GM13976 (cell line): ENCODE data around the gene OSBP2.

Experiments
- DNase-seq: peaks from one replicate; pipeline ENCODE4 v3.0.0; 2012; ENCODE audit warnings: low spot score
- in situ Hi-C: fragments of 300-500 bp; cut with MboI; formaldehyde crosslinking; loops from one replicate; pipeline ENCODE4 v1.12.0; 2022; ENCODE audit warnings: low sequenced_read_pairs, mixed read lengths, inconsistent platforms; ENCODE audit not compliant: unreplicated experiment
- TF ChIP-seq, protein P1 (sequence below): IDR thresholded peaks from 2 replicates; pipeline ENCODE4 v1.5.1; 2012; ENCODE audit warnings: borderline replicate concordance, mild to moderate bottlenecking; ENCODE audit not compliant: insufficient read depth; ENCODE audit errors: extremely low read depth, missing control alignments, control extremely low read depth

The OSBP2 gene

DNA sequence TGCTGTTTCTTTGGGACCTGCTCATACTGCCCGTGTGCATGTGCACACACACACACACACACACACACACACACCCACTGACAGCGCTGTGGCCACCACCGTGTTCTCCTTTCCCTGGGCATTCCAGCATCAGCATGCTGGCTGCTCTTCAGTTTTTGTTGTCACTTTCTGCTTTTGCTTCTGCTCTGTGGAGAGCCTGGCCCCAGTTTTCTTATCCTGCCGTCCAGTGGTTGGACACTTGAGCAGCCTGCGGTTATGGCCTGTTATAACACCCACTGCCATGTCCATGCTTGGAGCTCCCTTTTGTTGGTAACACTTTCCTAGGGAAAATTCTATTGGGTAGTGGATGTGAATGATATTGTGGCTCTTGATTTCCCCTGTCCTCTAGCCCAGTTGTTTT is 83.6 kb downstream of the OSBP2 start:
- in situ Hi-C loops: no loop called here

DNA sequence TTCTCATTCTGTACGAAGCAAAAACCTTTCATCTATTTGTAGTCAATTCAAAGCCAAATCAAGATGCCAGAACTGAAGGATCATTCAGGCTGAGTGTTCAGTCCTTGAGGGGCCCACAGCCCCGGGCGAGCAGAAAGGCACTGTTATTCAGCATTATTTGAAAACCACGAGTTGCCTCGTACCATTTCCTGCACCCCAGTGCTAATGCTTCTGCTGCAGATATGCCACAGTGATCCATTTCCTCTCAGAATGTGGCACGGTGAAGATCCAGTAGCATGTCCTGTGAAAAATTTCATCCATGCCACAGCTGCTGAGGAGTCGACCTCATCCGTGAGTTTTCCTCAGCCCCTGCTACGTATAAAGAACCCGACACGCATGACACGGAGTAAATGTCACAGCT is 85.4 kb downstream of the OSBP2 start:
- TF ChIP-seq, protein P1, sequence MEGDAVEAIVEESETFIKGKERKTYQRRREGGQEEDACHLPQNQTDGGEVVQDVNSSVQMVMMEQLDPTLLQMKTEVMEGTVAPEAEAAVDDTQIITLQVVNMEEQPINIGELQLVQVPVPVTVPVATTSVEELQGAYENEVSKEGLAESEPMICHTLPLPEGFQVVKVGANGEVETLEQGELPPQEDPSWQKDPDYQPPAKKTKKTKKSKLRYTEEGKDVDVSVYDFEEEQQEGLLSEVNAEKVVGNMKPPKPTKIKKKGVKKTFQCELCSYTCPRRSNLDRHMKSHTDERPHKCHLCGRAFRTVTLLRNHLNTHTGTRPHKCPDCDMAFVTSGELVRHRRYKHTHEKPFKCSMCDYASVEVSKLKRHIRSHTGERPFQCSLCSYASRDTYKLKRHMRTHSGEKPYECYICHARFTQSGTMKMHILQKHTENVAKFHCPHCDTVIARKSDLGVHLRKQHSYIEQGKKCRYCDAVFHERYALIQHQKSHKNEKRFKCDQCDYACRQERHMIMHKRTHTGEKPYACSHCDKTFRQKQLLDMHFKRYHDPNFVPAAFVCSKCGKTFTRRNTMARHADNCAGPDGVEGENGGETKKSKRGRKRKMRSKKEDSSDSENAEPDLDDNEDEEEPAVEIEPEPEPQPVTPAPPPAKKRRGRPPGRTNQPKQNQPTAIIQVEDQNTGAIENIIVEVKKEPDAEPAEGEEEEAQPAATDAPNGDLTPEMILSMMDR: no peak
- no peak for DNase-seq
- in situ Hi-C loops: no loop called here

More for the DNA sequence above, 83.6 kb downstream of the OSBP2 start:
- TF ChIP-seq, protein P1: no peak
- DNase-seq: no peak

DNA sequence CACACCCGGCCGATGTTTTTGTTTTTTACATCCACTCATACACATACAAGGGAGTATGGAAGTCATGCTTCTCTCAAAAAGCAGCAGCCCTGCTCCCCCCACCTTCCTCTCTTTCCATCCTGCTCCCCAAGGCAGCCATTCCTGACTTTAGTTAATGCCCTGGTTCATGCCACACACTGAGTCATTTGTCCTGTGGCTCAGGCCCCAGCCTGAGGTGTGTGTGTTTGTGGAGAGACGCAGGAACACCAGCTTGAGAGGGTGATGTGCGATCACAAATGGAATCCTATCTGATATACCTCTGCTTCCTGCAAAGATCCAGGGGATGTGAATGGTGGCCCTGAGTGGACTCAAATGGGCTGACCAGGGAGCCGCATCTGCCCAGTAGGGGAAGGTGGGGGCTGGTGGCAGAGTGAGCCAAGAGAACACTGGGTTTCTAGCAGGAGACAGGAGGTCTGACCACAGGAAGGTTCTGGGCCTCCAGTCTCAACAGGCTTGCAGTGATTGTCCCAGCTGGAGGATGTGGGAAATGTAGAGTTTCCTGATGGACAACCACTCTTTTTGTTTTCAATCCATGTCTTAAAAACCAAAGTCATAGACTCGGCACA is 86.7 kb downstream of the OSBP2 start:
- TF ChIP-seq, protein P1: no peak
- in situ Hi-C loops: no loop called here
- DNase-seq: no peak

DNA sequence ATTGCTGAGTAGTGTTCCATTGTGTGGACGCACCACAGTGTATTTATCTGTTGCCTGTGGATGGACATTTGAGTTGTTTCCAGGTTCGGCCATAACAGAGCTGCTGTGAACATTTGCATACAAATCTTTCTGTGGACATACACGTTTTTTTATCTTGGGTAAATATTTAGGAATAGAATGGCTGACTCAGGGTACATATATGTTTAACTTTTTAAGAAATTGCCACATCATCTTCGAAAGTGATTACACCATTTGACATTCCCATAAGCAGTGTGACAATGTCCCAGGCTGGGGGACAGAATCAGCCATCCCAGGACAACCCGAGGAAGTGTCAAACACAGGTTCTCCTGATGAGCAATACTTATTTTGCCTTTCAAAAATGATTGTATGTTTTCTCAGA is 87.9 kb downstream of the OSBP2 start:
- no peak for DNase-seq
- TF ChIP-seq, protein P1: no peak
- in situ Hi-C loops: no loop called here

DNA sequence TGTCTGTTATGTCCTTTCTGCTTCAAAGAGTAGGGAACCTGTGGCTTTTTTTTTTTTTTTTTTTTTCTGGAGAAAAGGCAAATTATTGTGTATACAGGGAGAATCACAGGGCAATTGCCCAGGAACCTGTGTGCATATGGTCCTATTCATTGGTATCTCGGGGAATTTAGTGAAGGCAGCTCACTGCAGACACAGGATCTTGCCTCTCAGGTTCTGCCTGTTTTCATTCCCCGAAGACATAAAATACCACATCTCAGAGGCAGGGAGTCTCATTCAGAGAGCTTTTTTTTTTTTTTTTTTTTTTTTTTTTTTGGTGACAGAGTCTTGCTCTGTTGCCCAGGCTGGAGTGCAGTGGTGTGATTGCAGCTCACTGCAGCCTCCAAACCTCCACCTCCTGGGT is 88.3 kb downstream of the OSBP2 start:
- TF ChIP-seq, protein P1: no peak
- DNase-seq: no peak
- in situ Hi-C loops: no loop called here

DNA sequence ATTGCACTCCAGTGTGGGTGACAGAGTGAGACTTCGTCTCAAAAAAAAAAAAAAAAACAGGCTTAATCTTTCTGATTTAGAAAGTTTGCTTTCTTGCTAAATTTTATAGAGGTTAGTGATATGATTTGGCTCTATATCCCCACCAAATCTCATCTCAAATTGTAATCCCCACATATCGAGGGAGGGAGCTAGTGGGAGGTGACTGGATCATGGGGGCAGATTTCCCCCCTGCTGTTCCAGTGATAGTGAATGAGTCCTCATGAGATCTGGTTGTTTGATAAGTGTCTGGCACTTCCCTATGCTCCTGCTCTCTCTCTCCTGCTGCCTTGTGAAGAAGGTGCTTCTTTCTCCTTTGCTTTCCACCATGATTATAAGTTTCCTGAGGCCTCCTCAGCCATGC is 90.9 kb downstream of the OSBP2 start:
- TF ChIP-seq, protein P1: no peak
- no peak for DNase-seq
- in situ Hi-C loops: no loop called here
